Measurements from ENCODE around the gene MMP24. TPM values are rescaled to one million over a fixed set of nuclear protein-coding genes. Genes with fewer than 3 reads are reported as not detected.
A peak's percentile ranks its signal among the peaks of the same experiment; 100 is the strongest.
"Not testable (repeated sequence)": the region's sequence is repeated elsewhere in the genome, so short reads cannot be mapped to it uniquely, and the experiment has no call there.

Gene MMP24
- total and polyA plus RNA-seq, 2 donors = 0.05 to 0.11 TPM

- peaks cover 0 to 21% of the 10 kb centered on the region in 2 donors for H3K4me1 ChIP-seq (ENCODE audit: control insufficient read depth in 2 of 2, insufficient read depth in 2 of 2, low read length in 2 of 2)
- H3K36me3 ChIP-seq (ENCODE audit: control insufficient read depth in 2 of 2, insufficient read depth in 2 of 2, low read length in 1 of 2) = no peaks in the 10 kb centered on the region
- no peak overlapping the region for H3K4me3 ChIP-seq (ENCODE audit: low read length in 2 of 2)
- H3K27me3 ChIP-seq (ENCODE audit: control insufficient read depth in 2 of 2, insufficient read depth in 1 of 2, low read length in 1 of 2) = no peaks in the 10 kb centered on the region
- no peak overlapping the region for H3K27ac ChIP-seq (ENCODE audit: low read depth in 1 of 2, low read length in 1 of 2)
- no peak for DNase-seq (ENCODE audit: low read depth in 6 of 9, low spot score in 9 of 9)
- H3K9me3 ChIP-seq (ENCODE audit: control insufficient read depth in 2 of 2, insufficient read depth in 1 of 2, low read length in 1 of 2) = no peaks in the 10 kb centered on the region
- WGBS = 96% methylated on average over 9 of the region's 9 CpGs
These were observed 22.4 kb downstream of the MMP24 start for GRCh38 chr20:35248641-35249475.

- peaks cover 0 to 21% of the 10 kb centered on the region in 2 donors for H3K4me1 ChIP-seq (ENCODE audit: control insufficient read depth in 2 of 2, insufficient read depth in 2 of 2, low read length in 2 of 2)
- peak overlapping the region; percentile 56 to 88 for H3K27ac ChIP-seq (ENCODE audit: low read depth in 1 of 2, low read length in 1 of 2)
- no peak for DNase-seq (ENCODE audit: low read depth in 6 of 9, low spot score in 9 of 9)
- no peaks in the 10 kb centered on the region for H3K9me3 ChIP-seq (ENCODE audit: control insufficient read depth in 2 of 2, insufficient read depth in 1 of 2, low read length in 1 of 2)
- WGBS = 95% methylated on average over 2 of the region's 2 CpGs
- H3K4me3 ChIP-seq (ENCODE audit: low read length in 2 of 2) = no peak overlapping the region
- H3K36me3 ChIP-seq (ENCODE audit: control insufficient read depth in 2 of 2, insufficient read depth in 2 of 2, low read length in 1 of 2) = no peaks in the 10 kb centered on the region
- H3K27me3 ChIP-seq (ENCODE audit: control insufficient read depth in 2 of 2, insufficient read depth in 1 of 2, low read length in 1 of 2) = no peaks in the 10 kb centered on the region
These were observed 25.1 kb downstream of the MMP24 start for GRCh38 chr20:35251613-35251940.

GRCh38 chr20:35252037-35252461, 25.6 kb downstream of the MMP24 start:
- Histone ChIP-seq H3K9me3 (ENCODE audit: control insufficient read depth in 2 of 2, insufficient read depth in 1 of 2, low read length in 1 of 2) (no peaks in the 10 kb centered on the region), H3K36me3 (ENCODE audit: control insufficient read depth in 2 of 2, insufficient read depth in 2 of 2, low read length in 1 of 2) (no peaks in the 10 kb centered on the region), H3K27ac (ENCODE audit: low read depth in 1 of 2, low read length in 1 of 2) (peak overlapping the region; percentile 56 to 88), H3K4me1 (ENCODE audit: control insufficient read depth in 2 of 2, insufficient read depth in 2 of 2, low read length in 2 of 2) (peaks cover 0 to 21% of the 10 kb centered on the region in 2 donors), H3K27me3 (ENCODE audit: control insufficient read depth in 2 of 2, insufficient read depth in 1 of 2, low read length in 1 of 2) (no peaks in the 10 kb centered on the region), H3K4me3 (ENCODE audit: low read length in 2 of 2) (no peak overlapping the region)
- WGBS = 13% methylated on average over 2 of the region's 2 CpGs
- DNase-seq (ENCODE audit: low read depth in 6 of 9, low spot score in 9 of 9) = peak in 8 of 9 donors; percentile 10 to 76 (median 32)

DNA sequence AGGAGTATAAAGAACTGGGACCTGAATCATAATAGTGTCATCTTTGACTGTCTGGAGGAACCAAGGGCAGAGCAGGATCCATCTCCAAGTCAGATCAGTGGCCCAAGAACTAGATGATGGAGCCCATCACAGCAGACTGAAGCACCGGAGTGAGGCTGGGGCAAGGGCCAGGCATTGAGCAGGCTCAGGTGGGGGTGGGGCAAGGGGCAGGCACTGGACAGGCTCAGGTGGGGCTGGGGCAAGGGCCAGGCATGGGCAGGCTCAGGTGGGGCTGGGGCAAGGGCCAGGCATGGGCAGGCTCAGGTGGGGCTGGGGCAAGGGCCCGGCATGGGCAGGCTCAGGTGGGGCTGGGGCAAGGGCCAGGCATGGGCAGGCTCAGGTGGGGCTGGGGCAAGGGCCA, 26.1 kb downstream of the MMP24 start:
- Histone ChIP-seq H3K4me1 (ENCODE audit: control insufficient read depth in 2 of 2, insufficient read depth in 2 of 2, low read length in 2 of 2) (peaks cover 0 to 21% of the 10 kb centered on the region in 2 donors), H3K27ac (ENCODE audit: low read depth in 1 of 2, low read length in 1 of 2) (peak overlapping the region; percentile 50 to 88)
- 98% methylated on average over 2 of the region's 2 CpGs for WGBS
- not testable (repeated sequence) for DNase-seq (ENCODE audit: low read depth in 6 of 9, low spot score in 9 of 9); H3K4me3 ChIP-seq (ENCODE audit: low read length in 2 of 2); H3K9me3 ChIP-seq (ENCODE audit: control insufficient read depth in 2 of 2, insufficient read depth in 1 of 2, low read length in 1 of 2); H3K27me3 ChIP-seq (ENCODE audit: control insufficient read depth in 2 of 2, insufficient read depth in 1 of 2, low read length in 1 of 2); H3K36me3 ChIP-seq (ENCODE audit: control insufficient read depth in 2 of 2, insufficient read depth in 2 of 2, low read length in 1 of 2)

- H3K36me3 ChIP-seq (ENCODE audit: control insufficient read depth in 2 of 2, insufficient read depth in 2 of 2, low read length in 1 of 2) = no peaks in the 10 kb centered on the region
- no peak for DNase-seq (ENCODE audit: low read depth in 6 of 9, low spot score in 9 of 9)
- no peak overlapping the region for H3K4me3 ChIP-seq (ENCODE audit: low read length in 2 of 2)
- no peaks in the 10 kb centered on the region for H3K27me3 ChIP-seq (ENCODE audit: control insufficient read depth in 2 of 2, insufficient read depth in 1 of 2, low read length in 1 of 2)
- H3K4me1 ChIP-seq (ENCODE audit: control insufficient read depth in 2 of 2, insufficient read depth in 2 of 2, low read length in 2 of 2) = peaks cover 0 to 21% of the 10 kb centered on the region in 2 donors
- no peaks in the 10 kb centered on the region for H3K9me3 ChIP-seq (ENCODE audit: control insufficient read depth in 2 of 2, insufficient read depth in 1 of 2, low read length in 1 of 2)
- no peak overlapping the region for H3K27ac ChIP-seq (ENCODE audit: low read depth in 1 of 2, low read length in 1 of 2)
- 92% methylated on average over 3 of the region's 3 CpGs for WGBS
These were observed 26.5 kb downstream of the MMP24 start for GRCh38 chr20:35253010-35253409.

DNA sequence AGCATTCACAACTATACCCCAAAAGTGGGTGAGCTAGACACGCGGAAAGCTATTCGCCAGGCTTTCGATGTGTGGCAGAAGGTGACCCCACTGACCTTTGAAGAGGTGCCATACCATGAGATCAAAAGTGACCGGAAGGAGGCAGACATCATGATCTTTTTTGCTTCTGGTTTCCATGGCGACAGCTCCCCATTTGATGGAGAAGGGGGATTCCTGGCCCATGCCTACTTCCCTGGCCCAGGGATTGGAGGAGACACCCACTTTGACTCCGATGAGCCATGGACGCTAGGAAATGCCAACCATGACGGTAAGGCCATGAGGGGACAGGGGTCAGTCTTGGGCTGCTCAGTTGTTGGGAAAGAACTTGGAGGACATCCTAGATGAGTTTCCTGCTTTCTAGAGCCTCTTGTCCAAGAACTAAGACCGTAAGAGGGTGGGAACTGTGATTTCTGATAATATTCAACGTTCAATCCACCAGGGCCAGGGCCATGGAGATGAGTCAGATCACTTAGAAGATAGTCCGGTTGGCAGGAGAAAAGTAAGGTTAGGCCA, 28.0 kb downstream of the MMP24 start:
- DNase-seq (ENCODE audit: low read depth in 6 of 9, low spot score in 9 of 9) = no peak
- peaks cover 0 to 21% of the 10 kb centered on the region in 2 donors for H3K4me1 ChIP-seq (ENCODE audit: control insufficient read depth in 2 of 2, insufficient read depth in 2 of 2, low read length in 2 of 2)

DNA sequence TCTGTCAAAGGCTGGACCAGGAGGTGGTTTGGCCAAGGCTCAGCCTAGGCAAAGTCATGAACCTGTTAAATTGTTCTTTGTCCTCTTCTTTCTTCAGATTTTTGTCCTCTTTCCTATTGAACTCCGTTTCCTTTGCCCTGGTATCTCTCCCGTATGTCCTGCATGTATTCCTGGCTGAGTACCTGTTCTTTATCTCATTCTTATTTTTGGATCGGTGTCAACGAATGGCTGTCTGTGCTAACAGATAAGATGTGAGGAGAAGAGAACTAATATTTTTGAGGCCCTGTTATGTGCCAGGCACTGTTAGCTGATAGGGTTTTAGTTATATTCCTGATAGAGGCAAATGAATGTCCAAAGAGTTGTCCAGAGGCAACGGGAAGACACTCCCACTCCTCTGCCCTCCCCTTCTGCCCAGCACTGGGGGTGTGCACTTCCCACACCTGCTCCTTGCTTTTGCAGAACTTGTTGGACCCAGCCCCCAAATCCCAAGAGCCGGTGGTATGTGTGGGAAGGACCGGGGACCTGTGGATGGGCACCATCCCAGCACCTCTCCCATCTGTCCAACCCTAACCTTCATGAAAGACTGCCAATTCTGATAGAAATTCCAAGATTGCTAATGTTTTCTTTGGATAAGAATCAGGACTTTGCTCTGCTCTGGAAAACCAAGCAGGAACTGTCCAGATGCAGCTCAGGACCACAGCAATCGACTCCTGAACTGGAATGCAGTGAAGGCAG, 30.9 kb downstream of the MMP24 start:
- Histone ChIP-seq H3K4me1 (ENCODE audit: control insufficient read depth in 2 of 2, insufficient read depth in 2 of 2, low read length in 2 of 2) (peaks cover 0 to 4% of the 10 kb centered on the region in 2 donors), H3K4me3 (ENCODE audit: low read length in 2 of 2) (no peak overlapping the region), H3K9me3 (ENCODE audit: control insufficient read depth in 2 of 2, insufficient read depth in 1 of 2, low read length in 1 of 2) (no peaks in the 10 kb centered on the region), H3K27me3 (ENCODE audit: control insufficient read depth in 2 of 2, insufficient read depth in 1 of 2, low read length in 1 of 2) (no peaks in the 10 kb centered on the region), H3K27ac (ENCODE audit: low read depth in 1 of 2, low read length in 1 of 2) (no peak overlapping the region), H3K36me3 (ENCODE audit: control insufficient read depth in 2 of 2, insufficient read depth in 2 of 2, low read length in 1 of 2) (no peaks in the 10 kb centered on the region)
- WGBS = 94% methylated on average over 8 of the region's 8 CpGs
- DNase-seq (ENCODE audit: low read depth in 6 of 9, low spot score in 9 of 9) = no peak

More for the DNA sequence above, 28.0 kb downstream of the MMP24 start:
- H3K36me3 ChIP-seq (ENCODE audit: control insufficient read depth in 2 of 2, insufficient read depth in 2 of 2, low read length in 1 of 2) = no peaks in the 10 kb centered on the region
- H3K4me3 ChIP-seq (ENCODE audit: low read length in 2 of 2) = no peak overlapping the region
- WGBS = 98% methylated on average over 12 of the region's 12 CpGs
- no peaks in the 10 kb centered on the region for H3K27me3 ChIP-seq (ENCODE audit: control insufficient read depth in 2 of 2, insufficient read depth in 1 of 2, low read length in 1 of 2)
- H3K9me3 ChIP-seq (ENCODE audit: control insufficient read depth in 2 of 2, insufficient read depth in 1 of 2, low read length in 1 of 2) = no peaks in the 10 kb centered on the region
- H3K27ac ChIP-seq (ENCODE audit: low read depth in 1 of 2, low read length in 1 of 2) = no peak overlapping the region

DNA sequence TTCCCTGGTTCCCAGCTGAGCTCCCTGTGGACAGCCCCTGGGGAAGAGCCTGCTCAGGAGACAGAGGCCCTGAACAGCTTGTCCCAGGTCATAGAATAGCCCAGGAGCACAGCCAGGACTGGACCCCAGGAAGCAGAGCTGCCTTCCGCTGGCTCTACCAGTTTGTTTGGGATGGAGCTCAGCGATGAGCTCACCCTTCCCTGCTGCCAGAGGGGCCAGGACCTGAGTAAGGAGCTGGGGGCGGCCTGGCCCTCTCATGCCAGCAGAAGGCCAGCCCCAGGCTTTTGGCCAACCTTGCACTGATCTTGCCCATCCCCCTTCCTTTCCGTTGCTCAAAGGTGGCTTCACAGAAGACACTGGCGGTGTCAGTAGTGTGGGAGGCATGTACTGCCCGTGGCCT, 33.9 kb downstream of the MMP24 start:
- no peak for DNase-seq (ENCODE audit: low read depth in 6 of 9, low spot score in 9 of 9)
- peaks cover 3 to 5% of the 10 kb centered on the region in 2 donors for H3K36me3 ChIP-seq (ENCODE audit: control insufficient read depth in 2 of 2, insufficient read depth in 2 of 2, low read length in 1 of 2)
- 98% methylated on average over 6 of the region's 6 CpGs for WGBS
- H3K9me3 ChIP-seq (ENCODE audit: control insufficient read depth in 2 of 2, insufficient read depth in 1 of 2, low read length in 1 of 2) = no peaks in the 10 kb centered on the region
- H3K4me1 ChIP-seq (ENCODE audit: control insufficient read depth in 2 of 2, insufficient read depth in 2 of 2, low read length in 2 of 2) = no peaks in the 10 kb centered on the region
- no peaks in the 10 kb centered on the region for H3K27me3 ChIP-seq (ENCODE audit: control insufficient read depth in 2 of 2, insufficient read depth in 1 of 2, low read length in 1 of 2)
- H3K4me3 ChIP-seq (ENCODE audit: low read length in 2 of 2) = no peak overlapping the region
- H3K27ac ChIP-seq (ENCODE audit: low read depth in 1 of 2, low read length in 1 of 2) = no peak overlapping the region

- WGBS = 89% methylated on average over 7 of the region's 10 CpGs
These were observed 35.8 kb downstream of the MMP24 start for GRCh38 chr20:35262321-35262720.

More at GRCh38 chr20:35262321-35262720, 35.8 kb downstream of the MMP24 start:
- not testable (repeated sequence) for H3K9me3 ChIP-seq (ENCODE audit: control insufficient read depth in 2 of 2, insufficient read depth in 1 of 2, low read length in 1 of 2); H3K36me3 ChIP-seq (ENCODE audit: control insufficient read depth in 2 of 2, insufficient read depth in 2 of 2, low read length in 1 of 2); H3K4me3 ChIP-seq (ENCODE audit: low read length in 2 of 2); H3K4me1 ChIP-seq (ENCODE audit: control insufficient read depth in 2 of 2, insufficient read depth in 2 of 2, low read length in 2 of 2); H3K27me3 ChIP-seq (ENCODE audit: control insufficient read depth in 2 of 2, insufficient read depth in 1 of 2, low read length in 1 of 2); DNase-seq (ENCODE audit: low read depth in 6 of 9, low spot score in 9 of 9); H3K27ac ChIP-seq (ENCODE audit: low read depth in 1 of 2, low read length in 1 of 2)
